A549 (cell line): ENCODE data around the gene THYN1. TPM values are rescaled to one million over a fixed set of nuclear protein-coding genes. Genes with fewer than 3 reads are reported as not detected.

Experiments
- ATAC-seq, 2 experiments: fragments of 200-7000 bp in 1 of 2; fragments of >200 bp in 1 of 2; cut with Nextera tagmentation in 1 of 2; cut with Tn5 transposase in 1 of 2; 3 replicates each; pipeline versions ENCODE4 v1.8.0 to v1.9.1; 2018 to 2020; ENCODE audit warnings: mild to moderate bottlenecking in 1 of 2, moderate library complexity in 1 of 2
- CTCF ChIA-PET: fragments of 300-600 bp; sonication (Branson Sonifier 250); formaldehyde crosslinking; extraction: SDS; loops from one replicate; lab custom pipeline; 2021; ENCODE audit warnings: antibody characterized with exemption, inconsistent platforms; lab: Yijun Ruan, JAX
- POLR2A ChIA-PET: fragments of 350-600 bp; formaldehyde crosslinking; extraction: SDS; loops from one replicate; lab custom pipeline; 2021; ENCODE audit warnings: antibody characterized with exemption, inconsistent platforms; lab: Yijun Ruan, JAX
- DNase-seq, 2 experiments: peaks; one replicate each; pipeline versions ENCODE4 v3.0.0 to v3.0.0-alpha.2; 2011 to 2016; ENCODE audit warnings: low read depth in 1 of 2, low spot score in 1 of 2
- FAIRE-seq: peaks from 2 replicates; lab custom pipeline; 2011; peaks lifted over from hg19 to GRCh38; lab: Jason Lieb, UNC
- H3K27ac ChIP-seq, 2 experiments: fragments of >200 bp; sonication (Bioruptor Twin); formaldehyde crosslinking; 3 replicates each; pipeline ENCODE4 v1.5.1; 2016 to 2017
- H3K4me1 ChIP-seq: fragments of >200 bp; sonication (Bioruptor Twin); formaldehyde crosslinking; 3 replicates; pipeline ENCODE4 v1.6.1; 2016
- H3K4me2 ChIP-seq: fragments of >200 bp; sonication (Bioruptor Twin); formaldehyde crosslinking; 3 replicates; pipeline ENCODE4 v1.6.1; 2016
- H3K4me3 ChIP-seq: fragments of >200 bp; sonication (Bioruptor Twin); formaldehyde crosslinking; 3 replicates; pipeline ENCODE4 v1.5.1; 2016
- H3K9me3 ChIP-seq: fragments of >200 bp; sonication (Bioruptor Twin); formaldehyde crosslinking; 3 replicates; pipeline ENCODE4 v1.6.1; 2016
- CBX8 ChIP-seq: fragments of 200-600 bp; sonication (generic); IDR thresholded peaks from 2 replicates; pipeline ENCODE4 v1.6.1; 2016
- EHMT2 ChIP-seq: fragments of 200-600 bp; sonication (generic); IDR thresholded peaks from 2 replicates; pipeline ENCODE4 v1.6.1; 2016; ENCODE audit warnings: antibody characterized with exemption, low read depth, mild to moderate bottlenecking, moderate library complexity
- FOSB ChIP-seq: fragments of 250-450 bp; sonication (Bioruptor Pico); IDR thresholded peaks from 2 replicates; pipeline ENCODE4 v1.5.0; 2020; ENCODE audit warnings: mild to moderate bottlenecking, moderate library complexity
- FOSL2 ChIP-seq, 2 experiments: fragments of 450-650 bp in 1 of 2; fragments of >200 bp in 1 of 2; sonication (Bioruptor Twin) in 1 of 2; formaldehyde crosslinking; IDR thresholded peaks; 2 replicates each; pipeline versions ENCODE4 v1.5.0 to v1.6.1; 2016 to 2020; ENCODE audit warnings: mild to moderate bottlenecking in 1 of 2, moderate library complexity in 1 of 2
- FOXS1 ChIP-seq: fragments of 250-450 bp; sonication (Bioruptor Pico); IDR thresholded peaks from 2 replicates; pipeline ENCODE4 v1.5.0; 2020; ENCODE audit warnings: mild to moderate bottlenecking, moderate library complexity
- GATA3 ChIP-seq: IDR thresholded peaks from 2 replicates; pipeline ENCODE4 v1.6.1; 2012; ENCODE audit warnings: borderline replicate concordance
- HOXA7 ChIP-seq: fragments of 250-450 bp; sonication (Bioruptor Pico); IDR thresholded peaks from 2 replicates; pipeline ENCODE4 v1.5.0; 2020; ENCODE audit warnings: mild to moderate bottlenecking, moderate library complexity
- HOXB5 ChIP-seq: fragments of 250-450 bp; sonication (Bioruptor Pico); IDR thresholded peaks from 2 replicates; pipeline ENCODE4 v1.5.0; 2020; ENCODE audit warnings: mild to moderate bottlenecking, moderate library complexity
- JUNB ChIP-seq: fragments of >200 bp; sonication (Bioruptor Twin); formaldehyde crosslinking; IDR thresholded peaks from 2 replicates; pipeline ENCODE4 v1.6.1; 2016
- MAZ ChIP-seq: fragments of 150-350 bp; IDR thresholded peaks from 2 replicates; pipeline ENCODE4 v1.6.1; 2014; ENCODE audit warnings: antibody characterized with exemption, low read depth, low read length, borderline replicate concordance
- NFE2L2 ChIP-seq: fragments of 150-350 bp; conservative IDR thresholded peaks from 2 replicates; pipeline ENCODE4 v1.6.1; 2014; ENCODE audit warnings: low read length
- NPAS2 ChIP-seq: fragments of 250-450 bp; sonication (Bioruptor Pico); IDR thresholded peaks from 2 replicates; pipeline ENCODE4 v1.8.0; 2022; ENCODE audit warnings: mild to moderate bottlenecking, moderate library complexity, borderline replicate concordance
- NR3C1 ChIP-seq: fragments of >200 bp; sonication (Bioruptor Twin); formaldehyde crosslinking; IDR thresholded peaks from 3 replicates; pipeline ENCODE4 v1.6.1; 2017
- PHF8 ChIP-seq: fragments of 200-600 bp; sonication (generic); IDR thresholded peaks from 2 replicates; pipeline ENCODE4 v1.6.1; 2016; ENCODE audit warnings: low read depth, mild to moderate bottlenecking, antibody characterized with exemption, moderate library complexity, borderline replicate concordance
- RCOR1 ChIP-seq: fragments of 150-350 bp; IDR thresholded peaks from 2 replicates; pipeline ENCODE4 v1.6.1; 2014; ENCODE audit warnings: antibody characterized with exemption, low read length, low read depth
- WGBS: methylation state at CpG from one replicate; pipeline ENCODE4 v1.1.6; 2017; ENCODE audit errors: missing lambda C conversion rate; 5-methylcytosine and 5-hydroxymethylcytosine counted together
- polyA plus RNA-seq, 4 experiments: library from polyadenylated mRNA; depleted of rRNA in 3 of 4; stranded (reverse); fragments of >200 nt; fragmentation: RNase III in 1 of 4; extraction: RNeasy Plus Mini Kit Qiagen cat#74134 plus additional on column Dnase treatment in 1 of 4; gene quantifications; 2 replicates in 3 of 4; 3 replicates in 1 of 4; pipeline ENCODE4 v1.2.3, GENCODE V29; 2011 to 2017
- TF ChIP-seq, protein P1 (sequence below): IDR thresholded peaks from 2 replicates; pipeline ENCODE4 v1.6.1; 2012

THYN1 gene
- polyA plus RNA-seq, 2 of the 4 experiments (the other 2 are of a cell fraction), result 20.8 to 27.9 TPM

DNA sequence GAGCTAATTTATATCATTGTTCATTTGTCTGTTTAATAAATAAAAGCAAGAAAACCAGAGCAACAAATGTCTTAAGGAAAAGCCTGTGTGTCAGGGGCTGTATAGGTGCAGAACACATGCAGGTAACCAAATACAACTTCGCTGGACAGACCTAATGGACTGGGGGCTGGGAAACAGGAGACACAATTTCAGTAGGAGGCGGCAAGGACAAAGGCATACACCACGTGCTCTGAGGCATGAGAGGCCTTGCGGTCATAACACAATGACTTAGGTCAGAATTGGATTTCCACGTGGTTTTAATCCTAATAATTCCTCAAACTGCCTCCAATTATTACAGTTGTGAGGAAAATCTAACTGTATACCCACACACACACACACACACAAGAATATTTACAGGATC lies 14.3 kb upstream of the THYN1 start (continued):
- TF ChIP-seq, protein P1, sequence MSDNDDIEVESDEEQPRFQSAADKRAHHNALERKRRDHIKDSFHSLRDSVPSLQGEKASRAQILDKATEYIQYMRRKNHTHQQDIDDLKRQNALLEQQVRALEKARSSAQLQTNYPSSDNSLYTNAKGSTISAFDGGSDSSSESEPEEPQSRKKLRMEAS, result no peak

DNA sequence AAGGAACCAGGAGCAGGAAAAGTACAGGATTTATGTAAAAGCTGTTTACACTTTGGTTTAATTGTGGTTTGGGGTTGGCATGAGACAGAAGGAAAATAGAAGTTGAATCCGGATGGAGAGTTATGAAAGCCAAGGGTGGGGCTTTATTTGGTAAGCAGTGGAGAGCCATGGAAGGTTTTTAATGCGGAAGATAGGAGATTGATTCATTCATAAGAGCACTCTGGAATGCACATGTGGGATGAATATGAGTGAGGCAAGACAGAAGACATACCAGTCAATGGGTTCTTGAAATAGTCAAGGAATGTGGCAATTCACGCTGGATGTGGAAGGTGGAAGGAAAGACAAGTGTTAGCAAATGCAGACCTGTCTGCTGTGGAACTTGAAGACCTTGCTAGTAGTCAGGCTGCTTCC lies 13.7 kb upstream of the THYN1 start:
- no peak for FAIRE-seq
- CTCF ChIA-PET, result no interaction called here
- Histone ChIP-seq H3K4me1 (no peaks in the 10 kb centered on the region), H3K9me3 (no peaks in the 10 kb centered on the region), H3K27ac (no peak overlapping the region), H3K4me2 (no peak overlapping the region)
- TF ChIP-seq HOXA7 (CRISPR knock-in tag) (no peak), RCOR1 (no peak), NR3C1 (no peak), FOXS1 (CRISPR knock-in tag) (no peak), FOSL2 (IDR thresholded peaks at IDR 0.05) (no peak), FOSL2 (CRISPR knock-in tag; IDR thresholded peaks at IDR 0.05) (no peak), FOSB (CRISPR knock-in tag) (no peak), JUNB (no peak), HOXB5 (no peak), NPAS2 (no peak)
- TF ChIP-seq, protein P1, result no peak
- TF ChIP-seq, all 56 proteins: peak for 0
- POLR2A ChIA-PET, result no interaction called here
- no peak overlapping the region for H3K4me3 ChIP-seq
- 68% methylated on average over 3 of the region's 3 CpGs for WGBS
- no peak for DNase-seq
- no peak for ATAC-seq

DNA sequence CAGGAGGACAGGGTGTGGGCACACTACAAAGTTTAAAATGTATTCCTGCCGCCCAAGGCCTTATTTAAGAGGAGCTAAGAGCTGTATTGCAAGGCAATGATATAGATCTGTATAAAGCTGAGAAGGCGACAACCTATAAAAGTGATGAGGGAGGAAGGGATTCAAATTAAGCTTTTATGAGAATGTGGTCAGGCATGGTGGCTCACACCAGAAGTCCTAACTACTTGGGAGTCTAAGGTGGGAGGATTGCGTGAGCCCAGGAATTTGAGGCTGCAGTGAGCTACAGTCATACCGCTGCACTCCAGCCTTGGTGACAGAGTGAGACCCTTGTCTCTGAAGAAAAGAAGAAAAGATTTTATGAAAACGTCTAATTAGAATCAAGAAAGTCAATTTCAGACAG lies 13.3 kb upstream of the THYN1 start:
- H3K9me3 ChIP-seq, result no peaks in the 10 kb centered on the region
- no peak for DNase-seq
- no peak for FAIRE-seq
- H3K4me2 ChIP-seq, result no peak overlapping the region
- no peak for TF ChIP-seq CBX8
- no peak for TF ChIP-seq EHMT2
- no peak for TF ChIP-seq PHF8
- TF ChIP-seq MAZ, result no peak
- no peak for TF ChIP-seq GATA3
- no peak for TF ChIP-seq FOSB (CRISPR knock-in tag)
- no peak overlapping the region for H3K4me3 ChIP-seq
- no peak for ATAC-seq
- no peaks in the 10 kb centered on the region for H3K4me1 ChIP-seq
- ChIA-PET CTCF (no interaction called here), POLR2A (no interaction called here)
- 76% methylated on average over 5 of the region's 5 CpGs for WGBS
- no peak overlapping the region for H3K27ac ChIP-seq

GRCh38 chr11:134264966-134265764 lies 12.0 kb upstream of the THYN1 start:
- no peak for DNase-seq
- no peak for TF ChIP-seq NFE2L2
- TF ChIP-seq, all 56 proteins: peak for 0
- 81% methylated on average over 5 of the region's 7 CpGs for WGBS
- no peak for FAIRE-seq
- Histone ChIP-seq H3K4me2 (no peak overlapping the region), H3K9me3 (no peaks in the 10 kb centered on the region), H3K4me3 (no peak overlapping the region), H3K27ac (no peak overlapping the region), H3K4me1 (no peaks in the 10 kb centered on the region)
- POLR2A ChIA-PET, result no interaction called here
- no peak for ATAC-seq
- CTCF ChIA-PET, result no interaction called here
